ENCODE measurements around the gene TTC33. TPM values are rescaled to one million over a fixed set of nuclear protein-coding genes. Genes with fewer than 3 reads are reported as not detected.

Gene TTC33
- total RNA-seq, 4 donors from 2014 or later, result 11.3 to 19.0 (median 14.9) TPM

- Histone ChIP-seq H3K9me3 (no peaks in the 10 kb centered on the region), H3K27ac (no peak overlapping the region), H3K4me3 (no peak overlapping the region), H3K36me3 (no peaks in the 10 kb centered on the region), H3K4me1 (peaks cover 0 to under 1% (median 0%) of the 10 kb centered on the region in 4 donors), H3K27me3 (no peaks in the 10 kb centered on the region)
- DNase-seq, result no peak
- TF ChIP-seq POLR2A (IDR thresholded peaks at IDR 0.05) (no peak), CTCF (IDR thresholded peaks at IDR 0.05) (no peak)
Observed at GRCh38 chr5:40584054-40584453, 171.7 kb downstream of the TTC33 start.

- Histone ChIP-seq H3K4me1 (peaks cover 0 to 7% (median 0%) of the 10 kb centered on the region in 4 donors), H3K36me3 (no peaks in the 10 kb centered on the region)
Observed at GRCh38 chr5:40578501-40579451, 177.0 kb downstream of the TTC33 start.

GRCh38 chr5:40577718-40578117, 178.0 kb downstream of the TTC33 start:
- DNase-seq, result no peak
- Histone ChIP-seq H3K4me3 (no peak overlapping the region), H3K9me3 (no peaks in the 10 kb centered on the region), H3K27me3 (no peaks in the 10 kb centered on the region), H3K27ac (no peak overlapping the region), H3K36me3 (no peaks in the 10 kb centered on the region), H3K4me1 (peaks cover 0 to 7% (median 0%) of the 10 kb centered on the region in 4 donors)
- TF ChIP-seq POLR2A (IDR thresholded peaks at IDR 0.05) (no peak), CTCF (IDR thresholded peaks at IDR 0.05) (no peak)

More at GRCh38 chr5:40578501-40579451, 177.0 kb downstream of the TTC33 start:
- TF ChIP-seq CTCF (IDR thresholded peaks at IDR 0.05) (no peak), POLR2A (IDR thresholded peaks at IDR 0.05) (no peak)
- Histone ChIP-seq H3K27me3 (no peaks in the 10 kb centered on the region), H3K27ac (no peak overlapping the region), H3K9me3 (no peaks in the 10 kb centered on the region), H3K4me3 (no peak overlapping the region)
- no peak for DNase-seq

- no peak for DNase-seq
- H3K27ac ChIP-seq, result no peak overlapping the region
- peaks cover 0 to 7% (median 0%) of the 10 kb centered on the region in 4 donors for H3K4me1 ChIP-seq
- no peak for TF ChIP-seq POLR2A (IDR thresholded peaks at IDR 0.05)
- no peak for TF ChIP-seq CTCF (IDR thresholded peaks at IDR 0.05)
- H3K27me3 ChIP-seq, result no peaks in the 10 kb centered on the region
- H3K36me3 ChIP-seq, result no peaks in the 10 kb centered on the region
- no peaks in the 10 kb centered on the region for H3K9me3 ChIP-seq
- no peak overlapping the region for H3K4me3 ChIP-seq
Observed at GRCh38 chr5:40575921-40576320, 179.8 kb downstream of the TTC33 start.

- no peaks in the 10 kb centered on the region for H3K36me3 ChIP-seq
- H3K4me1 ChIP-seq, result peaks cover 0 to 7% (median 0%) of the 10 kb centered on the region in 4 donors
- H3K9me3 ChIP-seq, result no peaks in the 10 kb centered on the region
- H3K27me3 ChIP-seq, result no peaks in the 10 kb centered on the region
- TF ChIP-seq POLR2A (IDR thresholded peaks at IDR 0.05), result no peak
- no peak for TF ChIP-seq CTCF (IDR thresholded peaks at IDR 0.05)
- DNase-seq, result no peak
- no peak overlapping the region for H3K27ac ChIP-seq
- no peak overlapping the region for H3K4me3 ChIP-seq
Observed at GRCh38 chr5:40575411-40575810, 180.3 kb downstream of the TTC33 start.

Measured in Peyer's patch (tissue), 4 donors.